Ishikawa (cell line): ENCODE measurements around the gene NAA40.

Experiments
- CEBPB ChIP-seq: IDR thresholded peaks from 2 replicates; pipeline ENCODE4 v1.6.1; 2012
- CREB1 ChIP-seq: IDR thresholded peaks from 2 replicates; pipeline ENCODE4 v1.6.1; 2012; ENCODE audit warnings: low read depth
- EGR1 ChIP-seq: IDR thresholded peaks from 2 replicates; pipeline ENCODE4 v1.6.1; 2012
- EP300 ChIP-seq: IDR thresholded peaks from 2 replicates; pipeline ENCODE4 v1.6.1; 2012; ENCODE audit warnings: borderline replicate concordance
- FOXM1 ChIP-seq: IDR thresholded peaks from 2 replicates; pipeline ENCODE4 v1.6.1; 2012; ENCODE audit warnings: low read depth, borderline replicate concordance
- NFIC ChIP-seq: IDR thresholded peaks from 2 replicates; pipeline ENCODE4 v1.6.1; 2012
- RAD21 ChIP-seq: IDR thresholded peaks from 2 replicates; pipeline ENCODE4 v1.6.1; 2012; ENCODE audit warnings: low read depth
- REST ChIP-seq: IDR thresholded peaks from 2 replicates; pipeline ENCODE4 v1.6.1; 2012; ENCODE audit warnings: low read depth, mild to moderate bottlenecking
- TAF1 ChIP-seq: IDR thresholded peaks from 2 replicates; pipeline ENCODE4 v1.6.1; 2012; ENCODE audit warnings: low read depth, mild to moderate bottlenecking
- TCF12 ChIP-seq: IDR thresholded peaks from 2 replicates; pipeline ENCODE4 v1.6.1; 2012; ENCODE audit warnings: low read depth
- TEAD4 ChIP-seq: IDR thresholded peaks from 2 replicates; pipeline ENCODE4 v1.6.1; 2012
- USF1 ChIP-seq: IDR thresholded peaks from 2 replicates; pipeline ENCODE4 v1.6.1; 2012
- YY1 ChIP-seq: IDR thresholded peaks from 2 replicates; pipeline ENCODE4 v1.6.1; 2012; ENCODE audit warnings: low read depth
- ZBTB7A ChIP-seq: IDR thresholded peaks from 2 replicates; pipeline ENCODE4 v1.6.1; 2012; ENCODE audit warnings: low read depth
- TF ChIP-seq, protein P1 (sequence below): IDR thresholded peaks from 2 replicates; pipeline ENCODE4 v1.6.1; 2012

Gene NAA40

GRCh38 chr11:63911876-63912275, 26.9 kb upstream of the NAA40 start:
- TF ChIP-seq YY1 (no peak), EGR1 (no peak), TEAD4 (no peak), REST (no peak), CEBPB (no peak), TCF12 (no peak), ZBTB7A (no peak), FOXM1 (no peak), TAF1 (no peak)

- TF ChIP-seq, protein P1, sequence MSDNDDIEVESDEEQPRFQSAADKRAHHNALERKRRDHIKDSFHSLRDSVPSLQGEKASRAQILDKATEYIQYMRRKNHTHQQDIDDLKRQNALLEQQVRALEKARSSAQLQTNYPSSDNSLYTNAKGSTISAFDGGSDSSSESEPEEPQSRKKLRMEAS = no peak
- no peak for TF ChIP-seq ZBTB7A
- no peak for TF ChIP-seq CEBPB
- no peak for TF ChIP-seq TEAD4
- TF ChIP-seq CREB1 = no peak
- no peak for TF ChIP-seq EP300
- no peak for TF ChIP-seq EGR1
- no peak for TF ChIP-seq FOXM1
- no peak for TF ChIP-seq NFIC
- no peak for TF ChIP-seq REST
- TF ChIP-seq USF1 = no peak
- no peak for TF ChIP-seq YY1
- TF ChIP-seq TAF1 = no peak
- no peak for TF ChIP-seq RAD21
- no peak for TF ChIP-seq TCF12
These were observed 26.1 kb upstream of the NAA40 start for GRCh38 chr11:63912678-63913077.

- TF ChIP-seq, protein P1 = no peak
- no peak for TF ChIP-seq EP300
- TF ChIP-seq CEBPB = no peak
- no peak for TF ChIP-seq EGR1
- no peak for TF ChIP-seq ZBTB7A
These were observed 24.7 kb upstream of the NAA40 start for GRCh38 chr11:63913866-63914830.

DNA sequence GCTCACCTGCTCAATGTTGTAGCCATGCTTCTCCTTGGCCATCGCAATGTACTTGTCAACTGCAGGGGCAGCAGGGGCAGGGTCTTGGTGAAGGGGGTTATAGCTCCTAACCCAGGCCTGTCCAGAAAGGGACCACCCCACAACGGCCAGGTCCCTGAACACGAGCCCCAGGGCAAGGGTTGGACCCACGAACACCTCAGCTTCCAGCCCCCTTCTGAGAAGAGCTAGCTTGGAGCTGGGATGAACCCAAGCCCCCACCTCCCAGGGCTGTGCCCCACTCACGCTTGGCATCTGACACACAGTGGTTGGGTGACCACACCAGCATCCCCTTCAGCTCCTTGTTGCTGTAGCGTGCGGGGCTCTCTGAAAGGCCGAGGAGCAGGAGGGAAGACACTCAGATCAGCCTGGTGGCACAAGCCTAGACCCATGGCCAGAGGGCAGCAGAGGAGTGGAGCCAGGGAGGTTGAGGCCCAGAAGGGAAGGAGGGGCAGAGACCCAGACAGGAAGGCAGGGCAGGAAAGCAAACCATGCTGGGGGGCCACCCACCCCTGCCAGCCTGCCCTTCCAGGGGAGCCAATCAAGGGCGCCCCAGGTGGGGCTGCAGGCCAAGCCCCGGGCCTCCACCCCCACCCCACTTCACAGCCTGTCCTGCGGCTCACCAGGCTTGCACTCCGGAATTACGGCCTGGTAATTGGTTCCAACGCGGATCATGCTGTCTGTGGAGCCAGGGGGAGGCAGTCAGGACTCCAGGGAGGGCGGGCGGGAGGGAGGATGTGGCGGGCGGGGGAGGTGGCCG, 23.7 kb upstream of the NAA40 start:
- TF ChIP-seq NFIC = no peak
- TF ChIP-seq EP300 = no peak
- TF ChIP-seq USF1 = no peak
- TF ChIP-seq REST = no peak
- no peak for TF ChIP-seq YY1
- TF ChIP-seq, protein P1 = no peak
- TF ChIP-seq CEBPB = no peak
- no peak for TF ChIP-seq TEAD4
- no peak for TF ChIP-seq EGR1
